GM19452 (cell line): ENCODE results near the gene PRR9.
"Not testable (repeated sequence)": the region's sequence is repeated elsewhere in the genome, so short reads cannot be mapped to it uniquely, and the experiment has no call there.

Experiments
- ATAC-seq: cut with Tn5 transposase; IDR thresholded peaks from one replicate; pipeline ENCODE4 v1.9.1; 2021; ENCODE audit not compliant: unreplicated experiment

The PRR9 gene

DNA sequence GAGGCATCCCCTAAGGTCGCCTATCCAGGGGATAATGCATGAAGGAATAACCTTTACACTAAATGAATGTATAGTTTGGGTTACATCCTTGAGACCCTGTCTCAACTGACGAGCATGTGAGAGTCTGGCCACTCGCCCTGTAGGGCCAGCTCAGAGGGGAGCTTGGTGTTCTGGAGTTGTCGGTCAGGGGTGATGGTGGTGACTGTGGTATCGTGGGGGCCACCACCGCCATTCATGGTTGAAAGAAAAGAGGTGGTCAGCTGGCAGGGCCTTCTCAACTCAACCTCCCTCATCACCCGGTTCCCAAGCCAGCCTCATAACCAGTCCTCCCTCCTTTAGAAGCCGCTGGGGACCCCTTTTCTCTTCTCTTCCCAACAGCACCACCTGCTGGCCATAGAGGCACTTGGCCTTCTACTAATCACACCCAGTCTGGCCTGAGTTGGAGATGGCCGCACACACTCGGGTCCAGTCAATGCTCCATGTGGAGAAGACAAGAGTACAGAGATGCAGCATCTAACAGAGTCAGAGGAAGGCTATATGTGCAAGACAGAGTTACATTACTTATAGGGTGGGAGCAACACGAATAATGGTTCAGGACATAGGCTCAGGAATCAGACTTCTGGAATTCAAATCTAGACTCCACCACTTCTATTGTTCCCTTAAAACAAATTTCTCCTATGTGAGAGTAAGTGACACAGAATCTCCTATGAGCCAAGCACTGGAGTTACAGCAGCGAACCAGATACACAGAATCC is 11.9 kb downstream of the PRR9 start:
- ATAC-seq, result not testable (repeated sequence)

DNA sequence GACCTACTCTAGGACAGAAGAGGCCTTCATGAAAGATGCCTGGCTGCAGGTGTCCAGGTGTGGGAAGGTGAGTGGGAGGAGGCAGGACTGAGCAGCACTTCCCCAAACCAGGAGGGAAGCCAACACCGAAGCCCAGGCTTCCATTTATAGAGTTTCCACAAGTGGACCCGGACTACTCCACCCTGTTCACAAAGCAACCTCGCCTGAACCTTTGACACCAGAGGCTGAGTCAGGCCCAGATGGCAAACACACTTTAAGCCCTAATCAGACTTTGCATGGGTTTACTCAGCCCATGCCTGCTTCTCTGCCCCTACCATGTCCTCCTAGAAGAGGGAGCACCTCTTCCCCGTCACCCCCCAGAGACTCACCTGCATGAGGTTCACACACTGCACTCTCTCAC is 14.0 kb downstream of the PRR9 start:
- no peak for ATAC-seq

GRCh38 chr1:153231785-153232184 is 14.4 kb downstream of the PRR9 start:
- ATAC-seq, result no peak

GRCh38 chr1:153232553-153232952 is 15.2 kb downstream of the PRR9 start:
- ATAC-seq, result no peak

GRCh38 chr1:153233448-153233847 is 16.1 kb downstream of the PRR9 start:
- no peak for ATAC-seq

GRCh38 chr1:153238527-153238926 is 21.1 kb downstream of the PRR9 start:
- no peak for ATAC-seq

GRCh38 chr1:153242160-153242559 is 24.8 kb downstream of the PRR9 start:
- no peak for ATAC-seq

GRCh38 chr1:153245466-153245865 is 28.1 kb downstream of the PRR9 start:
- no peak for ATAC-seq

DNA sequence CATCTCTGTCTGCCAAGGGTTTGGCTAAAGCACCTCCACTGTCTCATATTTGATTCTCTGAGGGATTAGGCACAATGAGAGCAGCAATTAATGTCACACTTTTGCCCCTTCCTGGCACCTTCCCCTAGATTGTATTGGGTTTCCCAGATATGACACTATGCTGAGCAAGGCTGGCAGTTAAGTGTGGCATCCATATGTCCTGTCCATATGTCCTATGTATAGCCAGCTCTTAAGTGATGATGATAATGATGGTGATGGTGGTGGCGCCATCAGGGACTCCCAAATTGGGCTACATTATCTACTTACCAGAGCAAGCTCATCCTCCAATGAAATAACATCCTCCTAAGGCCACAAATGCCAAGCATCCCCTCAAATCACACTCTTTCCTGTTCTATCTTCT is 28.6 kb downstream of the PRR9 start:
- no peak for ATAC-seq

DNA sequence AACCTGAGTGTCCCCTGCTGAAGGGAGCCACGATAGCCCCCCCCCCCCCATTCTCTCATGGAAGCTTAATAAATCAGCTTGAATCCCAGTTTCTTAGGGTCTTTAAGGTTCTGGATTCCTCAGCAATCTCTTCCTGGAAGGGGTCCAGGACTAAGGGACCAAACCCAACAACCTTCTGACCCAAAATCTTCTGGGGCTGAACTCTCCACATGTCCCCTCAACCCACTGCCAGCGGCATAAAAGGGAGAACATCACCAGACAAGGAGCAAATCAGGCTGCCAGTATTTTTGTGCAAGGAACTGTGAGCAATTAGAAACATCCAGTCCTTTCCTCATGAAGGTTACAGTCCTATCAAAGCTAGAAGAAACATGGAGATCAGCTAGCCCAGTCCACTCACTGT is 29.4 kb downstream of the PRR9 start:
- ATAC-seq, result no peak

DNA sequence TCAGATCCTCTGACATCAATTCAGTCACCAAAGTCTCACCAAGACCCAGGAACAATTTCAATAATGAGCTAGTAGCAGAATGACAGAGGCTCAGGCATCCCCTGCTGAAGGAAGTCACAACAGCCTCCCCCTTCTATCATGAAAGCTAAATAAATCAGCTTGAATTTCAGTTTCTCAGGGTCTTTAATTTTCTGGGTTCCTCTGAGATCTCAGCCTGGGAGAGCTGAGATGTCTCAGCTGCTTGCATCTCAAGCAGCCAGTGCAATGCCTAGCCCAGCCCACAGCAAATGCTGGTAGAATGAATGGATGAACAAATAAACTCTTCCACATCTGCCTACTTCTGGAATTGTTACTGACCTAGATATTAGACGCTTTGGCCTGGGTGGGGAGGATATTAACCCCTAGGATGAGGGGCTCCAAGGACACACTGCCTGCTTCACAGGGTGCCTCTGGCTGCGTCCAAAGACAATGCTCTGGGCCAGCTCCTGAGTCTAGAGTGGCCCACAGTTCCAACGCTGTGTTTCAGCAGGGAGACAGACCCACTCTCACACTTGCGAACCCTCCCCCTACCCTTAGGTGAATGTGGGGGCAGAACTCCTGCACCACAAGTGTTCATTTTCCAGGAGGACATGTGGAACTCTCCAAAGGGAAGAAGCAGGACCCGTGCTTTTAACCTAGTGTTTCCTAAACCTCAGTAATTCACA is 30.9 kb downstream of the PRR9 start:
- no peak for ATAC-seq

- ATAC-seq, result no peak
Observed at GRCh38 chr1:153250166-153250565, 32.8 kb downstream of the PRR9 start.

GRCh38 chr1:153251087-153251486 is 33.7 kb downstream of the PRR9 start:
- ATAC-seq, result no peak

GRCh38 chr1:153251562-153251961 is 34.2 kb downstream of the PRR9 start:
- no peak for ATAC-seq

GRCh38 chr1:153251988-153252387 is 34.6 kb downstream of the PRR9 start:
- no peak for ATAC-seq

DNA sequence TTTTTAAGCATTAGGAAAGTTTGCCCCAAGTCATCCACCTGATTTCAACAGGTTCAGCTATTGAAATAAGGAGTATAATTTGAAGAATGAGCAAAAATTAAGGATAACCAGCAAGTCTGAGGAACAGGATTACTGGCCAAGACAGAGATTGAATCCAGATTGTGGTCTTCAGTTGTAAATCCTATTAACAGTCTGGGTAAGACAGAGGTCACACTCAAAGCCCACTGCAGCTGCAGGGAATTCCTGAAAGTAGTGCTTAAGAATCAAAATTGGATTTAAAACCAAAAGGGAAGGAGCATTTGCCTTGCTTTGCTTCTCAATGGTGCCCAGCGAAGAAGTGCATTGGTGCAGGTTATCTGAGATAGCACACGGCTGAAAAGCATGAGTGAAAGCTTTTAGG is 35.7 kb downstream of the PRR9 start:
- no peak for ATAC-seq

GRCh38 chr1:153253693-153254092 is 36.3 kb downstream of the PRR9 start:
- no peak for ATAC-seq

GRCh38 chr1:153259387-153259786 is 42.0 kb downstream of the PRR9 start, which contains the start of gene LORICRIN:
Gene LORICRIN, plus strand, starts transcription at chr1:153259687. Its CDS starts 1,263 bp downstream, at chr1:153260950.
- no peak for ATAC-seq

- ATAC-seq, result no peak
Observed at GRCh38 chr1:153260585-153261280, 43.3 kb downstream of the PRR9 start.

DNA sequence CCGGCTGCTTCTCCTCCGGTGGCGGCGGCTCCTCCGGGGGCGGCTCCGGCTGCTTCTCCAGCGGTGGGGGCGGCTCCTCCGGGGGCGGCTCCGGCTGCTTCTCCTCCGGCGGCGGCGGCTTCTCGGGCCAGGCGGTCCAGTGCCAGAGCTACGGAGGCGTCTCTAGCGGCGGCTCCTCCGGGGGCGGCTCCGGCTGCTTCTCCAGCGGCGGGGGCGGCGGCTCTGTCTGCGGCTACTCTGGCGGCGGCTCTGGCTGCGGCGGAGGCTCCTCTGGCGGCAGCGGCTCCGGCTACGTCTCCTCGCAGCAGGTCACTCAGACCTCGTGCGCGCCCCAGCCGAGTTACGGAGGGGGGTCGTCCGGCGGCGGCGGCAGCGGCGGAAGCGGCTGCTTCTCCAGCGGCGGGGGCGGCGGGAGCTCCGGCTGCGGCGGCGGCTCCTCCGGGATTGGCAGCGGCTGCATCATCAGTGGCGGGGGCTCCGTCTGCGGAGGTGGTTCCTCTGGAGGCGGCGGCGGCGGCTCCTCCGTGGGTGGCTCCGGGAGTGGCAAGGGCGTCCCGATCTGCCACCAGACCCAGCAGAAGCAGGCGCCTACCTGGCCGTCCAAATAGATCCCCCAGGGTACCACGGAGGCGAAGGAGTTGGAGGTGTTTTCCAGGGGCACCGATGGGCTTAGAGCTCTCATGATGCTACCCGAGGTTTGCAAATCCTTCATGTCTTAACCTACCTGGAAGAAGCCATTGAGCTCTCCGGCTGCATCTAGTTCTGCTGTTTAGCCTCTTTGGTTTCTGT is 44.1 kb downstream of the PRR9 start:
- no peak for ATAC-seq

DNA sequence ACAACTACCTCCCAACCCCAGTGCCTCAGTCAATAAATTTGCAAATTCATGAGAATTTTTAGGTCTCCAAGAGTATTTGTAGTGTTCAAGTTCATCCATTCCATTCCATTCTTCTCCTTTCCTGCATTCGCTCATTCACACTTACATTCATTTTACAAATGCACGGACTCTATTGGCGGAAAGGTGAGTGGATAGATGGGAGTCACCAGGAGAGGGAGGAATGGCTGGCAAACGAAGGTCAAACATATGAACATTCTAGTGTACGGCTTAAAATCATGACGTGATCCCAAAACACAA is 44.6 kb downstream of the PRR9 start:
- ATAC-seq, result no peak
